Activated CD8-positive, alpha-beta memory T cell treated with anti-CD3 and anti-CD28 coated beads, Interleukin-2, amount 50 U/mL, for 4 hours (primary cell): Measurements from ENCODE around the gene DNAJC4.

ENCODE experiments used
- DNase-seq: peaks from one replicate; pipeline ENCODE4 v3.0.0-alpha.2; 2020

Gene DNAJC4, protein sequence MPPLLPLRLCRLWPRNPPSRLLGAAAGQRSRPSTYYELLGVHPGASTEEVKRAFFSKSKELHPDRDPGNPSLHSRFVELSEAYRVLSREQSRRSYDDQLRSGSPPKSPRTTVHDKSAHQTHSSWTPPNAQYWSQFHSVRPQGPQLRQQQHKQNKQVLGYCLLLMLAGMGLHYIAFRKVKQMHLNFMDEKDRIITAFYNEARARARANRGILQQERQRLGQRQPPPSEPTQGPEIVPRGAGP

DNA sequence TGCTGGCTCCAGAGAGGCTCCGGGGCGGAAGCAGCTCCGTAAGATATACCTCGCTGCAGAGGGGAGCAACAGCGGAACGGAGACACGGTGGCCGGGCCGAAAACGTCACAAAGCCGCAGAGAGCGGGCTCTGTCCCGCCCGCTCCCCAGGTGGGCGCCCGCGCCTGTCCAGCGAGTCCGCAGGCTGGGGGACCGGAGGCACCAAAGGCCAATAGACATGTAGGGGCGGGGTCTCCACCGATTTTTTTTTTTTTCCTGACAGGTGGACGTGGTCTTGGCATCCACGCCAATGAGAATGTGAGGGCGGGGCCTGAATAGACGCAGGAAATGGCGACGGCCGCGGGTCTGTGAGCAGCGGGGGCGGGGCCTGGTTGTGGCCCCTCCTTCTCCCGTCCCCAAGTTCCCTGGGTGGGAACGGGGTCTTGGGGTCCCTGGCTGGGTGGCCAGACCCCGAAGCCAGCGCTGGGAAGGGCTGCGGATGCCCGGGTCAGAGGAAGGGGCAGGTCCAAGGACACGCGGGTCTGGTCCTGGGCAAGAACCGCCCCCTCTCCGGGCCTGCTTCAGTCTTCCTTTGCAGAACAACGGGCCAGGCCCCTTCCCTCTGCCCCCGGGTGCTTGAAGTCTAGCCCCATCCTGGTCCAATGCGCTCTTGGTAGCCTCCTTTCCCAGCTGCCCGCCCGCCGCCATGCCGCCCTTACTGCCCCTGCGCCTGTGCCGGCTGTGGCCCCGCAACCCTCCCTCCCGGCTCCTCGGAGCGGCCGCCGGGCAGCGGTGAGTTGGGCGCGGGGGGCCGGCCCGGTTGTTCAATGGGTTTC is at the start of gene DNAJC4:
DNAJC4 (plus strand) TSS at position 378 of the 814 bp plus-strand sequence; CDS start at position 685, 307 bp downstream.
- peak; percentile 86 for DNase-seq

DNA sequence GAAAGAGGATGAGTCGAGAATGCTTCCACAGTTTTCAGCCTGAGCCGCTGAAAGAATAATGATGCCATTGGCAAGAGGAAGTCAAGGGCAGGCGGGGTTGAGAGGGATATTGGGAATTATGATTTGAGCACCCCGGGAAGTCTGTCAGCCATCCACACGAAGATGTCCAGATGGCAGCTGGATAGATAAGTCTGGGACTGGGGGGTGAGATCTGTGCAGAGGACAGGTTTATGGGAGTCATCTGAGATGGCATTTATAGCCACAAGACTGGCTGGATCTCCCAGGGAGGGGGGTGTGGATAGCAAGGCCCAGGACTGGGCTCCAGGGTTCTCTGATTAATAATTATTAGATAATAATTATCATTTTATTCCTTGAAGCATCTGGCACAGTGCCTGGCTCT is 49.5 kb upstream of the DNAJC4 start:
- no peak for DNase-seq

DNA sequence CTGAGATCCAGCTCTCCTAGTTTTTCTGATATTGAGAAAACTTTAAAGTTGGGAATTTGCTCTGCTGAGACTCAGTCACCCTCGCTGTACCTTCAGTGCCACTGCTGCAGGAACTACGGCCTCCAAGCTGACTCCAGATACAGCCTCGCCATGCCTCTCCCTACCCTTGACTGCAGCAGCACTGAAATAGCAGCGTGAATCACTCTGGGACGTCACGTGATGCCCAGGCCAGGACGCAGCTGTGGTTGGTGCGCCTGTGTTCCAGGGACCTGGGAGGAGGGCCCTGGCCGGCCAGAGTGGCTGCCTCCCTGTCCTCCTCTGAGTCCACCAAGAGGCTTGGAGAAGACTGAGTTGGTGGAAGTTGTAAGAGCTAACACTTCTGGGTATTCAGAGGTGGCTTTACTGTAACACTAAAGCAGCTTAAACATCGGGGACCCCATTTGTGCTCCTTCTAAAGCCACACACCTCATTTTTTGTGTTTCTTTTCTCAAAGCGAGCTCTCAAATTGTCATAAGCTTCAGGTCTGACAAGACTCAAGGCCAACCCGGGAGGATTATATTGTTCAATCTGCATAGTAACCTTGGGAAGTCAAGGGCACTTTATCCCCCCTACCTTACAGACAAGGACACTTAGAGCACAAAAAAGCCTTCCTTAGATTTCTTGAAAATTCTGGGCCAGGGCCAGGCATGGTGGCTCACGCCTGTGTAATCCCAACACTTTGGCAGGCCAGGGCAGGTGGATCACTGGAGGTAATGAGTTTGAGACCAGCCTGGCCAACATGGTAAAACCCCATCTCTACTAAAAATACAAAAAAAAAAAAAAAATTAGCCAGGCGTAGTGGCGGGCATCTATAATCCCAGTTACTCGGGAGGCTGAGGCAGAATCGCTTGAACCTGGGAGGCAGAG is 48.6 kb upstream of the DNAJC4 start:
- DNase-seq: peak; percentile 47

DNA sequence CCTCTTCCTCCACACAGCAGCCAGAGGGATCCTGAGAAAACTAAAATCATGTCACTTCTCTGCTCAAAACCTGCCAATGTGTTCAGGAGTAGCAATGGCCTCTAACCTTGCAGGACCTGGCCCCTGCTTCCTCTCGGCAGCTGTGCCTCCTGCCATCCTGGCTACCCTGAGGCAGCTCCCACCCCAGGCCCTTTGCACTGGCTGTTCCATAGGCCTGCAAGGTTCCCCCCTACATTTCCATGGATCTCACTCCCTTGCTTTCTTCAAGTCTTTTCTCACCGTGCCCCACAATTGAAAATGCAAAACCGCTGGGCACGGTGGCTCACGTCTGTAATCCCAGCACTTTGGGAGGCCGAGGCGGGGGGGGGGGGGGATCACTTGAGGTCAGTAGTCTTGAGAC is 46.5 kb upstream of the DNAJC4 start:
- no peak for DNase-seq

DNA sequence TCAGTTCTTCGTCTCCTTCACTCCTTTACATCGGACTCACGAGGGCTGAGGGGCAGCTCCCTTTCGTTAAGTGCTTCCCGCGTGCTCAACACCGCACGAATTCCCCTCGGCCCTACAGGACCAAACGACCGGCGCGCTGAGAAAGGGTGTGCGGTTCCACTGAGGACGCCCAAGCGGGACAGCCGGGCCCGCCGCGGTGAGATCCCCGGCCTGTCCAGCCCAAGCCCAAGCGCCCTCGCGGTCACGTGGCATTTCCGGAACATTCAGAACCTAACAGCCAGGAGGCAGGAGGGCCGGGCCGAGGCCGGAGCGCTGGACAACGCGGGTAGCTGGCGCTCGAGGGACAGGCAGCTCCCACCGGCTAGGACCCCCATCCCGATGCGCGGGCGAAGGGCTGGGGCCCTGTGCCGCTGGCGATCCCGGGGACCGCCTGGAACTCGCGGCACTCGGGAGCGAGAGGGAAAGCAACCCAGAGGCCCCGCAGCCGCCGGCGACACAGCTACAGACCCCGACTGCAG is 45.1 kb upstream of the DNAJC4 start:
- DNase-seq: no peak

DNA sequence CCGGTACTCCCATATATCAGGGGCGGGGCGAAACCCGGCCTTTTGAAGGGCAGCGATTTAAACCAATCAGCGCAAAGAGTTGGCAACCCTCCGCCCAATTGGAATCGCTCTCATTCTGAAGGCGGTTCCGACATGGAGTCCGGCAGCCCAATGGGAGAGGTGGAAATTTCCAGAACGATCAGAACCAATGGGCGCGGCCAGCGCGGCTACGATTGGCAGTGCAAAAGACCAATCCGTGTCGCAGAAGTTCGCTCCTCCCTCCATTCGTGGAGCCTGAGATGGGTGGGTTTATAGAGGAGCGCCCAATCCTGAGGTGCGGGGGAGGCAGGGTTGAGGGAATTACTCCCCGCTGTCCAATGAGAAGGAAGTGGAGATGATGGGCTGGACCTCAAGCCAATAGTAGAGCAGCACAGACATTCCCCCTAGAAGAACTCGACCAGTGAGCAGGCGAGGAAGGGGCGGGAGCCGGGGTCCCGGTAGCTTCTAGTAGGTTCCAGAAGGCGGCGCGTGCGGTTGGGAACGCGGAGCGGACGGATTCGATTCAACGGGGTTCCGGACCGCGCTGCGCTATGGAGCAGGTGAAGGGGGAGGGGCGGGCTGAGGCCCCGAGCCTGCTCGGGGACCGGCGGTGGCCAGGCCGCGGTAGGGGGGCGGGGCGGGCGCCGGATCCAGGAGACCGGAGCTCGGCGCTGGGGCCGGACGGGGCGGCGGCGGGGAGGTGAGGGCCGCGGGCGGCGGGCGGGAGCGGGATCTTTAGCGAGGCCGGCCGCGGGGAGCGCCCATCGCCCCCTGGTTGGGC is 44.5 kb upstream of the DNAJC4 start, which contains the start of gene STIP1:
STIP1 (plus strand) TSS at position 479 of the 799 bp plus-strand sequence; CDS start at position 570, 91 bp downstream.
- peak; percentile 95 for DNase-seq

DNA sequence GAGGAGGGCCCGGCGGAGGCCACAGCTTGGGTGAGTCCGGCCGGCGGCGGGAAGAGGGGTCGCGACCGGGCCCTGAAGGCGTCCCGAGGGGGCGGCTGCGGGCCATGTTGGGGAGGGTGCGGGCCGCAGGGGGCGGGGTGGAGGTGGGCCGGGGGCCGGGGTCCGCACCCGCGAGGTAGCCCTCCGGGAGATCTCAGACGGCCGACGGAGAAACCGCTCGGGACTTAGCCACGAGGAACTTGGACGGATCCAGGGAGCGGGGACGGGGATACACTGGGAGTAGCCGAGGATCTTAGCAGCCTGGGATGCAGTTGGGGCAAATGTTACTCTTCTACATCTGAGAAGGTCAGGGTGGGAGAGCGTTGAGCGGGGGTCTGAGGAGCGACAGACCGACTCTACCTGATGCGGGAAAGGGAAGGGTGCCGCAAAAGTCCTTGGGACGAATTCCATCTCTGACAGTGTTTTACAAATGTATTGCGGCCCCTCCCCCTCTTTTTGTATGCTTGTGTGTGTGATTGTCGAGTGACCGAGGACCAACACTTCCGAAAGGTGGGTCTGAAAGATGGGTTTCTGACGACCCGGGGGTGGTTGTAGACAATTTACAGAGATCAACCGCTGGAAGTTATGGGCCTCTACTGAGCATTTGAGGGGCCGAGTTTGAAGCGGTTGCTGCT is 43.7 kb upstream of the DNAJC4 start:
- no peak for DNase-seq

DNA sequence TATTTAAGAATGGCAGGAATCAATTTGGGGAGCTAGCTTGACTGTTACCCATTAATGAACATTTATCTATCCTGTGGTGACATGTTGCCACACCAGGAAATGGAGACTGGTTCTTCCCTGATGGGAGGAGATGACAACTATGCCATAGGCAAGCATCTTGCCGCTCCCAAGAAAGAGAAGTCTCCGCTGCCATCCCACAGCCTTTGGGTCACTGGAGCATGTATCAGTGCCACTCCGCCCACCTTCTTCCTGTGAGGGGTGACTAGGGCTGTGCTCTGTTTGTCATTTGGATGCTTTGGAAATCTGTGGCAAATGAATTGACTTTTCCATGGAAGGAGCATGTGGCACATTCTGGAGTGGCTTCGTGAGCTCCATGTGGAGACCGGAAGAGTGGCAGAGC is 37.9 kb upstream of the DNAJC4 start:
- no peak for DNase-seq

DNA sequence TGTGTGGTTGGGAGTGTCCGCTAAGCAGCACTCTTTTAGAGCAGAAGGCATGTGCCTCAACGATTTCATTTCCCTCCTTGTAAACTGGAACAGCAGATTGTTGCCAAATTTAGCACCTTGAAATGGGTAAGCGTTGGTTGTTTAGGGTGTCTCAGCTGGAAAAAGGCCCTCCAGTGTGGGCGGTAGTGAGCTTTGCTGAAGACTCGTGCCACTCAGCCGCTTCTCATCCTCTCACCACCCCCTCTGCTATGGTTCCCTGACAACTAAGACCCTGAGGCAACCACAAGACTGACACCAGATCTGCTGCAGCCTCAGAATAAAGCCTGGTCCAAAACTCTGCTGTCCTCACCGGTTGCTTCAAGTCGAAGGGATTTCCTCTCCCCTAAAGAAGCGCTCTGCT is 33.7 kb upstream of the DNAJC4 start:
- no peak for DNase-seq

DNA sequence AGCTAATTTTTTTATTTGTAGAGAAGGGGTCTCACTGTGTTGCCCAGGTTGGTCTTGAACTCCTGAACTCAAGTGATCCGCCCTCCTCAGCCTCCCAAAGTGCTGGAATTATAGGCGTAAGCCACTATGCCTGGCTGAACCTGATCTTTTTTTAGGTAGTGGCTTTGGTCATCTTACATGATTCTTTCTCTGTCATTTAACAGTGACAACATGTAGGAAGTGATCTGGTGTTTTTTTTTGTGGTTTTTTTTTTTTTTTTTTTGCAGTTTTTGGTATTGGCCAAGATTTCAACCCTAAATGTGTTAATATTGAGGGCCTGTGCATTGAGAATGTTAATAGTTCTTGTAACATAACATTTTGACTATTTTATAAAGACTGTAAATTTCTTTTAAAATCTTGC is 31.8 kb upstream of the DNAJC4 start:
- no peak for DNase-seq

DNA sequence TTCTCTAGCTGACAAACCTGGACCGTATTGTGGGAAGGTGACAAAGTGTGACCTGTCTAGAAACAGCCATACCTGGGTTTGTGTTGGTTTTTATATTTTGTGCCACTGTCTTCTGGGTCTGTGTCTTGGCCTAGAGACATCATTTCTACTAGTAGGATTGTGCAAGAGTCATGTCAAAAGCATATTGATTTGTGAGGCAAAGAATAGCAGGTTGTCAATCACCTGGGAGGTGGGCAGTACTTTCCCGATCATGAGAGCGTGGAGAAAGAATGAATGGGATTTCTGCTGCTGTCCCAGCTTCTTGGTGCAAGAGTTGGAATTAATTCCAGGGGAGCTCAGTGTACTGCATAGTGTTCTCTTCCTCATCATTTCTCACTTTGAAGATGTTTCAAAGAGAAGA is 28.8 kb upstream of the DNAJC4 start:
- no peak for DNase-seq

DNA sequence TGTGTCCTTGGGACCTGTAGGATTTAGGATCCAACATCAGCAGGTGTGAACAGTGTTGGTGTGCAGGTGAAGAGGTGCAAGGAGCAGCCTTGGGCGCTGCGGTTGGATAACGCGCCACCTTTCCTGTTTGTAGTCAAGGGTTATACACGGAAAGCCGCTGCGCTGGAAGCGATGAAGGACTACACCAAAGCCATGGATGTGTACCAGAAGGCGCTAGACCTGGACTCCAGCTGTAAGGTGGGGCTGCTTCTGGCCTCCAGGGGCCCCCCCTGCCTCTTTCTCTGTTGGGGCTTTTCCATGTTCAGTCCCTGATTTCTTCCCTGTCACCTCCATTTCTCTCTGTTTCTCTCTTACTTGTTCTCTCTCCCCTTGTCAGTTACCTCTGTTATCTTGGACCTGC is 27.4 kb upstream of the DNAJC4 start:
- DNase-seq: no peak

DNA sequence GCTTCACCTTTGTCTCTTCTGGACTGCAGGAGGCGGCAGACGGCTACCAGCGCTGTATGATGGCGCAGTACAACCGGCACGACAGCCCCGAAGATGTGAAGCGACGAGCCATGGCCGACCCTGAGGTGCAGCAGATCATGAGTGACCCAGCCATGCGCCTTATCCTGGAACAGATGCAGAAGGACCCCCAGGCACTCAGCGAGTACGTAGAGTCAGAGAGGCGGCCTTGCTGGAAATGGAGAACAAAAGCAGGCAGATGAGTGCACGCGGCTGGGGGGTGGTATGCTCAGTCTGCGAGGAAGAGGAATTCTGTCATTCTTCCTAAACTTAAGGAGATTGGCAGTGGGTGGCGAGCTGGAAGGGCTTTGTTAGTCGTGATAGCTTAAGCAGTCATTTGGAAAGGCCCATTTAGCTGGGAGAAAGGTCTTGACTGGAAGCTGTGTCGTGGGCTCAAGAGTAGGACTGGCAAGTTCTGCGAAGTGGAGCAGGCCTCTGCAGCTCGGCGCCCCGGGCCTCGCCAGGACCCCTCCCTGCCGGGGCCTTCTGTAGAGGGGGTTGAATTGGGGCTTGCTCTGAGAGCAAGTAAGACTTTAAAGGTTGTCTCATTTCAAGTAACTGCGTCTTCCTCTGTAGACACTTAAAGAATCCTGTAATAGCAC is 26.8 kb upstream of the DNAJC4 start:
- no peak for DNase-seq

DNA sequence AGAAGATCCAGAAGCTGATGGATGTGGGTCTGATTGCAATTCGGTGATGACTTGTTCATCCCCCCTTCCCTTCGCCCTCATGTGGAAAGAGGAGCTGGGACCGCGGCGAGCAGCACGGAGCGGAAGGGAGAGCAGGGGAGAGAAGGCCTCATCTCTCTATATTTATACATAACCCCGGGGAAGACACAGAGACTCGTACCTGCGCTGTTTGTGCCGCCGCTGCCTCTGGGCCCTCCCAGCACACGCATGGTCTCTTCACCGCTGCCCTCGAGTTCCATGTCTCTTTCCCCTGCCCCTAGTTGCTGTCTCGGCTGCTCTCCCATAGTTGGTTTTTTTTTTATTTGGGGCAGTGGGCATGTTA is 26.3 kb upstream of the DNAJC4 start:
- DNase-seq: no peak

DNA sequence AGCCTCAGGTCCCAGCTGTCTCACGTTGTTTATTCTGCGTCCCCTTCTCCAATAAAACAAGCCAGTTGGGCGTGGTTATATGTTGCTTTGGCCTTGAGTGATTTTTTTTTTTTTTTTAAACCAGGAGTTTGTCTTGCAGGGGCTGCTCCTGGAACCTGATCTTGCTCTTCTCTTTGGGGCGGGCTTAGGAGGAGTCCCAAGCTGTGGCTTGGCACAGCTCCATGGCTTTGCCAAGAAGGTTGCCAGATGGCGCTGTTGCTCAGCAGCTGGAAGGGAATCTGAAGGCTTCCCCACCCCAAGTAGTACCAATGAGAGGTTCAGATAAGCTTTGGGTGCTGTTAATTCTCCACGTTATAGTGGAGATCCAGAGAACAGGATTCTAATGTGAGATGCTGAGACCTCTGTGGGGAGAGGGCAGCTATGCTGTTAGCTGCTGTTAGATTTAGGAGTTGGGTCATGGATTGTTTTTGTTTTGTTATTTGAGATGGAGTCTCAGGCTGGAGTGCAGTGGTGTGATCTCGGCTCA is 25.8 kb upstream of the DNAJC4 start:
- DNase-seq: peak; percentile 84

DNA sequence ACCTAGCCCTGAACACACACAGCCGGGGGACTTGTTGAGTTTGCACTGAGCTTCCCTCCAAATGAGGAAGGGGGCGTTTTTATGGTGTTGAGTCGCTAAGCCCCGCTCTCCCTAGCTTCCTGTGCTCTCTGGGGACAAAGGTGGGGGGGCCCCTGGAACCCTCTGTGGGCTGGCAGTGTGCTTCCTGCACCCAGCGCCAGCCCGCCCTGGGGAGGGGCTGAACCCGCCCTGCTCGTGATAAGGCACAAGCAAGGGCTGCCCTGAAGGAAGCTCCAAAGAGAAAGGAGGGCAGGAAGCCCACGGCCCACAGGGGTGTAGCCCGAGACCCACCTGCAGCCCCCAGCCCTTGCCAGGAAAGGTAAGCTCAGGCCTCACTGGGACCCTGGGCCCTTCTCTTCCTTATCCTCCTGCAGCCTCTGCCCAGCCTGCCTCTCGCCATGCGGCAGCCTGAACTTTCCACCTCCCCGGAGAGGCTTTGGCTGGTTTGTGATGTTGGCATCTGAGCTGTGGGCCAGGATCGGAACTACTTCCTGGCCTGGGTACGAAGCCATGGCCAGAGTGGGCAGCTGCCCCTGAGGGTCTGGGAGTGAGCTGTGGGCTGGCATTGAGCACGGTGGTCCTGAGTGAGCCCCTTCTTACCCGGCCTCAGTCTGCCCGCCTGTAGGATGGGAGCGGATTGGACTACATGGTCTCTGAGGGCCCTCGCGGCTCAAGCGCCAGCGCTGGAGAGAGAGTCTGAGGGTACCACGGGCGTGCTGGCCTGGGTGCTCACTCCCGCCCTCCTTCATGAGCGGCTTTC is 23.7 kb upstream of the DNAJC4 start, which contains the start of gene FERMT3:
FERMT3 (plus strand) TSS at position 265 of the 799 bp plus-strand sequence. CDS start 644 bp downstream, outside the sequence.
- peak; percentile 76 for DNase-seq

DNA sequence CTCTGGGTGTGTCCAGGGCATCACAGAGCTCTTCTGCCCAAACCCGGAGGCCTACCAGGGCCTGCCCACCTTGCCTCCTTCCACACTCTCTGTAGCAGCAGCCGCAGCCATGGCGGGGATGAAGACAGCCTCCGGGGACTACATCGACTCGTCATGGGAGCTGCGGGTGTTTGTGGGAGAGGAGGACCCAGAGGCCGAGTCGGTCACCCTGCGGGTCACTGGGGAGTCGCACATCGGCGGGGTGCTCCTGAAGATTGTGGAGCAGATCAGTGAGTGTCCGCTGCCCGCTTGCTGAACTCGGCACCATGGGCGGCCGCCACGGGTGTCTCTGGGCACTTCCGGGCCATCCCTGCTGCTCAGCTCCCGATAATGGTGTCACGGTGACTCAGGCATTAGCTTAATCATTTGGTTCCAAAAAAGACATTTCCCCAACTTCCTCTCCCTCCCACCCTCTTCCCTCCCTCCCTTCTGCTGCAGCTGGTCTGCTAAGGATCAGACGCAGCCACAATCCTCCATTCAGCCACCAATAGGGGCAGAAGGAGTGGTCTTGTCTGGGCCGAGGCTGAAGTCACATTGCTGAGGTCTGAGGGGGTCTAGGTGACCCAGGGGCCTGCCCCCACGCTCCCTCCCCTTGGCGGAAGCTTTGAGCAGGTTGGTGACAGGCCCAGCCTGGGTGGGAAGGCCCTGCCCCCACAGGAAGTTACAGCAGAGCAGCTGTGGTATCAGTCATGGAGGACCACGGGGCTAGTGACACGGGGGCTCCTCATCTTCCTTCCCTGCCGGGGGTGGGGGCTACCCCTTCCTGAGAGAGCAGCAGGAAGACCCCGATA is 22.9 kb upstream of the DNAJC4 start:
- DNase-seq: peak; percentile 85

DNA sequence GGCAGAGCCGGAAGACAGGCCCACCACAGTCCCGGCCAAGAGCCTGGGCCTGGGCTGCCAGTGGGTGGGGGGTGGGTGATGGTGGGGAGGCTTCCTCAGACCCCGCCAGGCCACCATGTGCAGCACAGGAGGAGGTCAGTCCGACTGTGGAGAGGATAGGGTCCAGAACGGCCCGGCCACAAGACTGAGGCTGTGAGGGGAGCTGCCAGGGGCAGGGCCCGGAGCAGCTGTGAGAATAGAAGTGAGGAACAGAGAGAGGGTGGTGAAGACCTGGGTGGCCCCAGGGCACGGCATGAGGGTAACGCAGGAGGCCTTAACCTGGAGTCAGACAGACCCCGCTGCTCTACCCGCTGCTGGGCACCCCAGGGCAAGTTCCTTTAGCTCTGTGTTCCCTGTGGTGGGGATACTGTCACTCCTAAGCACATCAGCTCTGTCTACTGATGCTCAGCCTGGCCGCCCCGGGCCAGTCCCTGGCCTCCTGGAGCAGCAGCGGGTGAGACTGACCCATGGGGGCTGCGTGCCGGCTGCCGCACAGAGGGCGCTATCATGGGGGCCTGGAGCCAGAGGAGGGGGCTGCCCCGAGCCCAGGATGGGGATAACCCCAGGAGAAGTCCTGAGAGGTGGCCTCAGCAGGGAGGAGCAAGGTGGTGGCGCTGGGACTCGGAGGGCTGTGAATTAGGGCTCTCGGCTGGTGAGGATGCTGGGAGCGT is 22.1 kb upstream of the DNAJC4 start:
- DNase-seq: no peak
